Erythroblast (primary cell): ENCODE results near the gene DEPP1.

Experiments
- DNase-seq, 2 experiments: peaks; one replicate each; lab custom pipeline; 2025; lab: John Stamatoyannopoulos, UW
- GATA1 ChIP-seq: IDR thresholded peaks from 2 replicates; pipeline ENCODE4 v1.6.1; 2011; ENCODE audit warnings: low read depth, mild to moderate bottlenecking, control low read depth, low read length, moderate library complexity
- POLR2A ChIP-seq: IDR thresholded peaks from 2 replicates; pipeline ENCODE4 v1.6.1; 2011; ENCODE audit warnings: mild to moderate bottlenecking, low read length

Gene DEPP1

GRCh38 chr10:44928462-44928861 lies 50.1 kb downstream of the DEPP1 start:
- DNase-seq, result no peak
- TF ChIP-seq GATA1 (no peak), POLR2A (no peak)

GRCh38 chr10:44927352-44927751 lies 51.3 kb downstream of the DEPP1 start:
- no peak for DNase-seq
- TF ChIP-seq GATA1 (no peak), POLR2A (no peak)

- TF ChIP-seq POLR2A (no peak), GATA1 (no peak)
- no peak for DNase-seq
Measured at GRCh38 chr10:44926751-44927351, 51.8 kb downstream of the DEPP1 start.
